ENCODE measurements around the gene SCRN2. TPM values are rescaled to one million over a fixed set of nuclear protein-coding genes. Genes with fewer than 3 reads are reported as not detected.
A peak's percentile ranks its signal among the peaks of the same experiment; 100 is the strongest.

SCRN2 gene
- total RNA-seq, 1 experiment from 2014 or later: 16.2 TPM

GRCh38 chr17:47791025-47791424 is 50.0 kb downstream of the SCRN2 start:
- no peak overlapping the region for H3K27ac Mint-ChIP-seq (ENCODE audit: low read depth, unreplicated experiment)
- no TSS peak for BruUV-seq (replicated peaks)
- no peak for TF ChIP-seq CTCF (IDR thresholded peaks at IDR 0.05; ENCODE audit: unreplicated experiment)
- H3K4me1 Mint-ChIP-seq (ENCODE audit: insufficient read depth, unreplicated experiment): no peaks in the 10 kb centered on the region
- H3K9me3 Mint-ChIP-seq (ENCODE audit: unreplicated experiment): no peaks in the 10 kb centered on the region
- ChIA-PET POLR2A (interaction anchor here (1.0 kb wide), 1 partner anchor 17 kb away, joined by 3 read pairs; no protein-coding TSS in a partner anchor), CTCF (interaction anchor here (0.7 kb wide), 1 partner anchor 141 kb away, joined by 3 read pairs; no protein-coding TSS in a partner anchor)
- intact Hi-C loops (cut with micrococcal nuclease): no loop called here
- no peaks in the 10 kb centered on the region for H3K36me3 Mint-ChIP-seq (ENCODE audit: insufficient read depth, unreplicated experiment)
- H3K27me3 Mint-ChIP-seq (ENCODE audit: insufficient read depth, unreplicated experiment): peaks cover 91% of the 10 kb centered on the region
- no peak overlapping the region for H3K4me3 Mint-ChIP-seq (ENCODE audit: unreplicated experiment)
- DNase-seq (ENCODE audit: unreplicated experiment): no peak

DNA sequence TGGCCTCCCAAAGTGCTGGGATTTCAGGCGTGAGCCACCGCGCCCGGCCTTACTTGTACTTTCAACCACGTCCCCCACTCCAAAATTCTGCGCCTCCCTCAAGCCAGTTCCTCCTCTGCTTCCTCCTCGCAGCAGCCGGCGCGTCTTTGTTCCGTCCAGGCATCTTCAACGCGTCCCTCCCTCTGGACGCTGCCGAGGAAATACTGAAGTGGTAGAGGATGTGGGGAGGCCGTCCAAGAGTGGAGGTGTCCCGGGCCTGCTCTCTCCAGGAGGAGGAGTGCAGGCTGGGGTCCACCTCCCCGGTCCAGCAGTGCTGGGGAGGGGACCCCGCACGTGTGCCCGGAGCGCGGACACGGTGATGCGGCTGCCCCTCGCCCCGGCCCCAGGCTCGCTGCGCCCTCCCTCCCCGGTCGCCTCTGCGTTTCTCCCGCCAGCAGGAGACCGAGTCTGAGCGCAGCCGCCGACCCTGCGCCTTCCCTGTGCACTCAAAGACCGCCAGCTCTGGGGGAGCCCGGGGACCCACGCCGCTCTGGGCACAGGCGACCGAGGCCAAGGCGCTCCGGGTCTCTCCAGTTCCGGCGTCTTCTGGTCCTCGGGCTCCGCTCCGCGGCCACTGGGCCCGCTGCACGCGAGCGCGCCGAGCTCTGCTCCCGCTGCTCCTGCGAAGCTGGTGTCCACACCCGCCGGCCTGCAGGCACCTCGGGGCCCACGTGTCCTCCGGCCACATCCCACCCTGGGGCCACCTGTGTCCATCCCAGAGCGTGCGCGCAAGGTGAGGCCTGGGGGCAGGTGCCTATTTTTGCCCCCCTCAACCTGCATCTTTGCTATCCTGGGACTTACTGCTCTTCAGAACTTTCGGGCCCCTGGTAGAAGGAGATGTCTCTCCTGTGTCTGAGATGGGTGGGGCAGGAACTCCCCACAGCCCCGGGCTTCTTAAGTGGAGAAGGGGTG is 51.2 kb downstream of the SCRN2 start:
- H3K27ac Mint-ChIP-seq (ENCODE audit: low read depth, unreplicated experiment): no peak overlapping the region
- intact Hi-C loops (cut with micrococcal nuclease): loop anchor here (1.0 kb wide), 1 partner anchor 92 kb away; no protein-coding TSS in a partner anchor
- BruUV-seq (replicated peaks): no TSS peak
- peak overlapping the region; percentile 57 for H3K4me3 Mint-ChIP-seq (ENCODE audit: unreplicated experiment)
- ChIA-PET POLR2A (interaction anchor here (0.9 to 1.0 kb wide), 2 partner anchors 16 to 125 kb away, joined by 3 to 4 read pairs; no protein-coding TSS in a partner anchor), CTCF (interaction anchor here (0.6 to 1.1 kb wide), 6 partner anchors 12 to 292 kb away, joined by 3 to 4 read pairs (median 3); no protein-coding TSS in a partner anchor)
- peak; percentile 36 for DNase-seq (ENCODE audit: unreplicated experiment)
- H3K4me1 Mint-ChIP-seq (ENCODE audit: insufficient read depth, unreplicated experiment): no peaks in the 10 kb centered on the region
- H3K36me3 Mint-ChIP-seq (ENCODE audit: insufficient read depth, unreplicated experiment): no peaks in the 10 kb centered on the region
- no peaks in the 10 kb centered on the region for H3K9me3 Mint-ChIP-seq (ENCODE audit: unreplicated experiment)
- H3K27me3 Mint-ChIP-seq (ENCODE audit: insufficient read depth, unreplicated experiment): peaks cover 90% of the 10 kb centered on the region
- peak; percentile 53 for TF ChIP-seq CTCF (IDR thresholded peaks at IDR 0.05; ENCODE audit: unreplicated experiment)

Other genes with a start within 250 kb of the SCRN2 start
- 522 and 609 TPM in 2 replicates for gene KPNB1, start 191.4 kb downstream of the SCRN2 start, total RNA-seq (2022)
- 0.40 and 1.5 TPM in 2 replicates for gene TBKBP1, start 147.1 kb downstream of the SCRN2 start, total RNA-seq (2022)
- gene TBX21, start 108.0 kb downstream of the SCRN2 start, total RNA-seq (2022): not detected in 2 replicates
- 4.3 and 4.7 TPM in 2 replicates for gene OSBPL7, start 19.5 kb downstream of the SCRN2 start, total RNA-seq (2022)
- gene MRPL10, start 9.7 kb downstream of the SCRN2 start, total RNA-seq (2022): 43.2 and 49.3 TPM in 2 replicates
- gene LRRC46, start 9.6 kb downstream of the SCRN2 start, total RNA-seq (2022): 1.2 and 1.4 TPM in 2 replicates
- 1.2 and 1.5 TPM in 2 replicates for gene SP6, start 9.9 kb upstream of the SCRN2 start, total RNA-seq (2022)
- gene SP2, start 55.0 kb upstream of the SCRN2 start, total RNA-seq (2022): 11.9 and 15.1 TPM in 2 replicates
- gene PNPO, start 100.3 kb upstream of the SCRN2 start, total RNA-seq (2022): 56.8 and 58.4 TPM in 2 replicates
- not detected in 2 replicates for gene PRR15L, start 116.6 kb upstream of the SCRN2 start, total RNA-seq (2022)
- gene CDK5RAP3, start 129.8 kb upstream of the SCRN2 start, total RNA-seq (2022): 132 and 149 TPM in 2 replicates
- gene COPZ2, start 196.5 kb upstream of the SCRN2 start, total RNA-seq (2022): 2.5 TPM in 1 of 2 replicates, not detected in the other
- 235 and 315 TPM in 2 replicates for gene NFE2L1, start 207.1 kb upstream of the SCRN2 start, total RNA-seq (2022)

Data from MCF 10A (cell line).